K562 (cell line): Measurements from ENCODE around the gene RHOF. TPM values are rescaled to one million over a fixed set of nuclear protein-coding genes. Genes with fewer than 3 reads are reported as not detected.
"Not testable (repeated sequence)": the region's sequence is repeated elsewhere in the genome, so short reads cannot be mapped to it uniquely, and the experiment has no call there.

Source experiments
- ATAC-seq: fragments of 200-7000 bp; cut with Tn5 transposase; 3 replicates; pipeline ENCODE4 v1.9.1; 2020; ENCODE audit warnings: moderate library complexity
- BruUV-seq: library from RNA; stranded (reverse); fragments of 400-500 nt; replicated peaks from 2 replicates; lab custom pipeline; 2021; lab: Mats Ljungman, UMichigan
- CTCF ChIA-PET: fragments of 300-600 bp; formaldehyde crosslinking; extraction: SDS; loops from one replicate; lab custom pipeline; 2021; ENCODE audit warnings: low intra/inter-chr PET ratio; lab: Yijun Ruan, JAX
- POLR2A ChIA-PET: fragments of 300-600, 350-650 bp; sonication (Branson Sonifier 250); formaldehyde crosslinking; extraction: SDS; loops from one replicate; lab custom pipeline; 2021; ENCODE audit warnings: antibody characterized with exemption, inconsistent platforms; lab: Yijun Ruan, JAX
- DNase-seq, 4 experiments: peaks; one replicate each; pipeline versions ENCODE4 v3.0.0 to v3.0.0-alpha.2; 2011 to 2018; ENCODE audit warnings: low spot score in 3 of 4, mixed read lengths in 3 of 4; ENCODE audit errors: extremely low read depth in 1 of 4
- FAIRE-seq: peaks from 2 replicates; lab custom pipeline; 2011; peaks lifted over from hg19 to GRCh38; lab: Jason Lieb, UNC
- H2AFZ ChIP-seq: 2 replicates; pipeline ENCODE4 v1.6.0; 2011; ENCODE audit warnings: low read depth, low read length, control low read depth, inconsistent platforms
- H3K27ac ChIP-seq: fragments of 200-600 bp; 3 replicates; pipeline ENCODE4 v1.8.0; 2011; ENCODE audit warnings: low read depth, mild to moderate bottlenecking, control low read depth, inconsistent platforms, low read length, moderate library complexity, mixed read lengths; ENCODE audit errors: extremely low read depth
- H3K27me3 ChIP-seq, 2 experiments: fragments of 300-600 bp in 1 of 2; 2 replicates in 1 of 2; 3 replicates in 1 of 2; pipeline versions ENCODE4 v1.6.0 to v1.8.0; 2011; ENCODE audit warnings: inconsistent platforms in 2 of 2, low read length in 2 of 2, mild to moderate bottlenecking in 1 of 2, mixed read lengths in 1 of 2, moderate library complexity in 1 of 2; ENCODE audit not compliant: control insufficient read depth in 2 of 2, insufficient read depth in 2 of 2
- H3K36me3 ChIP-seq: fragments of 300-600 bp; 3 replicates; pipeline ENCODE4 v1.8.0; 2011; ENCODE audit warnings: mild to moderate bottlenecking, low read length, inconsistent platforms; ENCODE audit not compliant: control insufficient read depth, insufficient read depth
- H3K4me1 ChIP-seq, 2 experiments: fragments of 200-600 bp in 1 of 2; replicated peaks in 1 of 2; 2 replicates in 1 of 2; 3 replicates in 1 of 2; pipeline versions ENCODE4 v1.5.1 to v1.8.0; 2011; ENCODE audit warnings: inconsistent platforms in 2 of 2, low read length in 2 of 2, mild to moderate bottlenecking in 1 of 2, mixed read lengths in 1 of 2, moderate library complexity in 1 of 2; ENCODE audit not compliant: control insufficient read depth in 2 of 2, insufficient read depth in 2 of 2
- H3K4me2 ChIP-seq: 2 replicates; pipeline ENCODE4 v1.6.1; 2011; ENCODE audit warnings: low read length, control low read depth, inconsistent platforms, mixed read lengths; ENCODE audit not compliant: insufficient read depth
- H3K4me3 ChIP-seq: fragments of 200-600 bp; sonication (generic), shearing (Covaris generic); 2 replicates; pipeline ENCODE4 v1.5.1; 2016; ENCODE audit warnings: control low read depth, inconsistent platforms
- H3K79me2 ChIP-seq: fragments of 200-600 bp; 3 replicates; pipeline ENCODE4 v1.8.0; 2011; ENCODE audit warnings: low read length, inconsistent platforms; ENCODE audit not compliant: control insufficient read depth, insufficient read depth
- H3K9ac ChIP-seq, 2 experiments: 2 replicates each; pipeline versions ENCODE4 v1.6.0 to v1.6.1; 2011; ENCODE audit warnings: low read depth in 2 of 2, low read length in 2 of 2, control low read depth in 1 of 2, inconsistent platforms in 1 of 2, mild to moderate bottlenecking in 1 of 2, mixed read lengths in 1 of 2; ENCODE audit not compliant: insufficient read depth in 1 of 2
- H3K9me1 ChIP-seq: one replicate; pipeline ENCODE4 v1.6.0; 2011; ENCODE audit warnings: inconsistent platforms, mild to moderate bottlenecking, low read length, moderate library complexity; ENCODE audit not compliant: control insufficient read depth, insufficient read depth
- H3K9me3 ChIP-seq: replicated peaks from 2 replicates; pipeline ENCODE4 v1.5.1; 2011; ENCODE audit warnings: low read depth, low read length, inconsistent platforms; ENCODE audit not compliant: control insufficient read depth, insufficient read depth
- H4K20me1 ChIP-seq: replicated peaks from 2 replicates; pipeline ENCODE4 v1.6.1; 2011; ENCODE audit warnings: low read length, inconsistent platforms, mixed read lengths; ENCODE audit not compliant: control insufficient read depth, insufficient read depth
- CTCF ChIP-seq, 3 experiments: IDR thresholded peaks in 2 of 3; conservative IDR thresholded peaks in 1 of 3; 2 replicates each; pipeline ENCODE4 v1.5.1; 2011 to 2012; ENCODE audit warnings: low read length in 3 of 3, mild to moderate bottlenecking in 3 of 3, control low read depth in 2 of 3, improper control_type of control experiment in 1 of 3, inconsistent platforms in 1 of 3, low read depth in 1 of 3, mixed read lengths in 1 of 3, moderate library complexity in 1 of 3; ENCODE audit not compliant: insufficient read depth in 2 of 3
- PHB2 ChIP-seq: fragments of 450-650 bp; IDR thresholded peaks from 2 replicates; pipeline ENCODE4 v1.6.1; 2017; ENCODE audit warnings: low read depth
- RFX5 ChIP-seq: IDR thresholded peaks from 2 replicates; pipeline ENCODE4 v1.6.1; 2011; ENCODE audit warnings: low read depth, mild to moderate bottlenecking, improper control_type of control experiment, low read length
- WGBS: fragments of 100-300 bp; shearing (Covaris generic); methylation state at CpG from one replicate; pipeline ENCODE4 v1.1.6; 2016; ENCODE audit warnings: low coverage, mixed read lengths; ENCODE audit not compliant: insufficient coverage; ENCODE audit errors: missing lambda C conversion rate; 5-methylcytosine and 5-hydroxymethylcytosine counted together
- in situ Hi-C: fragments of 300-500 bp; cut with MboI; formaldehyde crosslinking; loops from 4 replicates; pipeline ENCODE4 v1.15.0; 2018; ENCODE audit warnings: inconsistent platforms, mixed read lengths
- intact Hi-C: fragments of 100-400 bp; cut with micrococcal nuclease; formaldehyde crosslinking; loops from 2 replicates; pipeline ENCODE4 v1.14.2; 2022
- polyA plus RNA-seq, 8 experiments: library from polyadenylated mRNA; depleted of rRNA in 4 of 8; stranded (reverse) in 5 of 8; unstranded in 3 of 8; fragments of >200 nt; fragmentation: Nextera tagmentation in 2 of 8; fragmentation: Illumina TruSeq in 1 of 8; extraction: Ambion mirVana in 2 of 8; extraction: Trizol in 1 of 8; gene quantifications; 2 replicates each; pipeline versions ENCODE4 v1.2.1 to v1.2.3, GENCODE V29; 2011 to 2014; ENCODE audit warnings: inconsistent platforms in 1 of 8, missing spikeins in 1 of 8
- total RNA-seq, 7 experiments: library from RNA; depleted of rRNA in 6 of 7; stranded (reverse); fragments of >200 nt in 6 of 7; fragmentation: Illumina TruSeq in 2 of 7; extraction: Trizol in 2 of 7; gene quantifications; 2 replicates each; pipeline versions ENCODE4 v1.2.1 to v1.2.3, GENCODE V29; 2011 to 2021; ENCODE audit warnings: low replicate concordance in 1 of 7

Gene RHOF
- total and polyA plus RNA-seq, 9 of the 15 experiments (the other 6 are each of a cell fraction or from before 2014, with no cell fraction given) = 0.13 to 10.1 (median 4.0) TPM

- ChIA-PET POLR2A (interaction anchor here (2.2 to 9.4 kb wide), 2 partner anchors 10 to 16 kb away, joined by 10 to 194 read pairs; partner anchors contain the start of gene SETD1B), CTCF (interaction anchor here (0.9 to 5.9 kb wide), 3 partner anchors 19 to 95 kb away, joined by 4 to 73 read pairs (median 66); no protein-coding TSS in a partner anchor)
- peaks cover 17 to 68% of the 10 kb centered on the region in 2 experiments for H3K4me1 ChIP-seq
- no peaks in the 10 kb centered on the region for H3K9me3 ChIP-seq
- H3K36me3 ChIP-seq = peaks cover 15% of the 10 kb centered on the region; the same call in 2 of the 3 replicates
- FAIRE-seq (no peak), DNase-seq (no peak), ATAC-seq (no peak)
- WGBS = 54% methylated on average over 14 of the region's 14 CpGs
- H3K27ac ChIP-seq = no peak overlapping the region
- H3K79me2 ChIP-seq = peaks cover 24% of the 10 kb centered on the region
- in situ Hi-C loops = loop anchor here (5.0 kb wide), 2 partner anchors 100 to 240 kb away; no protein-coding TSS in a partner anchor
- no peaks in the 10 kb centered on the region for H3K9me1 ChIP-seq
- H3K4me2 ChIP-seq = no peak overlapping the region
- intact Hi-C loops = loop anchor here (5.0 kb wide), 1 partner anchor 240 kb away; no protein-coding TSS in a partner anchor
- TF ChIP-seq RFX5 (no peak), PHB2 (no peak), CTCF (IDR thresholded peaks at IDR 0.05 in 2 of 3, conservative IDR thresholded peaks at IDR 0.05 in 1 of 3; ENCODE audit: insufficient read depth in 2 of 3, low read depth in 1 of 3, low read length in 3 of 3) (0 out of 6 replicates have a peak, but pooled peaks of 1 of the 3 experiments have one; percentile 16)
- H3K9ac ChIP-seq = peak overlapping the region in 1 of 2 experiments; percentile 38; a peak in 1 of 4 replicates
- H2AFZ ChIP-seq = no peak overlapping the region
- BruUV-seq = no TSS peak
- no peaks in the 10 kb centered on the region for H4K20me1 ChIP-seq
- H3K27me3 ChIP-seq = no peaks in the 10 kb centered on the region
- no peak overlapping the region for H3K4me3 ChIP-seq
Measured at GRCh38 chr12:121791671-121792551, 1.6 kb downstream of the RHOF start.

GRCh38 chr12:121790785-121791184, 2.7 kb downstream of the RHOF start:
- ChIA-PET CTCF (interaction anchor here (0.6 to 0.9 kb wide), 2 partner anchors 94 to 163 kb away, joined by 3 to 4 read pairs; no protein-coding TSS in a partner anchor), POLR2A (interaction anchor here (2.2 to 9.4 kb wide), 2 partner anchors 9 to 17 kb away, joined by 10 to 194 read pairs; partner anchors contain the start of gene SETD1B)
- Histone ChIP-seq H3K79me2 (peaks cover 14% of the 10 kb centered on the region; the same call in 2 of the 3 replicates), H3K4me1 (peaks cover 11 to 57% of the 10 kb centered on the region in 2 experiments), H3K9ac (peak overlapping the region in 1 of 2 experiments; percentile 65; a peak in 1 of 4 replicates)
- DNase-seq, BruUV-seq, H3K36me3 ChIP-seq, H3K27ac ChIP-seq, H4K20me1 ChIP-seq, H3K4me3 ChIP-seq, H2AFZ ChIP-seq, H3K27me3 ChIP-seq, FAIRE-seq, H3K9me3 ChIP-seq, ATAC-seq, H3K9me1 ChIP-seq, H3K4me2 ChIP-seq: not testable (repeated sequence)
- intact Hi-C loops (loop anchor here (5.0 kb wide), 1 partner anchor 238 kb away; no protein-coding TSS in a partner anchor), in situ Hi-C loops (loop anchor here (5.0 kb wide), 2 partner anchors 98 to 238 kb away; no protein-coding TSS in a partner anchor)
- 89% methylated on average over 8 of the region's 8 CpGs for WGBS
